OCI-LY7 (cell line): ENCODE results near the gene B3GNT8. TPM values are rescaled to one million over a fixed set of nuclear protein-coding genes. Genes with fewer than 3 reads are reported as not detected.

Experiments used
- BruUV-seq: library from RNA; stranded (reverse); fragments of 400-500 nt; replicated peaks from 2 replicates; lab custom pipeline; 2021; lab: Mats Ljungman, UMichigan
- CTCF ChIA-PET: fragments of 300-600 bp; sonication (Branson Sonifier 250); formaldehyde crosslinking; loops from one replicate; lab custom pipeline; 2022; ENCODE audit warnings: antibody characterized with exemption; ENCODE audit not compliant: unreplicated experiment; lab: Charles Lee
- POLR2A ChIA-PET: fragments of 300-600 bp; sonication (Branson Sonifier 250); formaldehyde crosslinking; loops from one replicate; lab custom pipeline; 2022; ENCODE audit warnings: antibody characterized with exemption; lab: Charles Lee
- DNase-seq: peaks from one replicate; pipeline ENCODE4 v3.0.0-alpha.2; 2015; ENCODE audit warnings: low spot score
- H2AFZ ChIP-seq: fragments of 200-600 bp; sonication (generic), shearing (Covaris generic); 2 replicates; pipeline ENCODE4 v1.6.1; 2014; ENCODE audit warnings: mild to moderate bottlenecking, antibody characterized with exemption, low read length, moderate library complexity
- H3K27ac ChIP-seq: fragments of 200-600 bp; sonication (generic); 2 replicates; pipeline ENCODE4 v1.5.1; 2014; ENCODE audit warnings: mixed run types, low read depth, mild to moderate bottlenecking, moderate library complexity, low read length, inconsistent platforms; ENCODE audit not compliant: poor library complexity, severe bottlenecking
- H3K36me3 ChIP-seq: fragments of 200-600 bp; sonication (generic); 2 replicates; pipeline ENCODE4 v1.6.1; 2014; ENCODE audit warnings: mild to moderate bottlenecking, antibody characterized with exemption, low read length, moderate library complexity, mixed read lengths; ENCODE audit not compliant: insufficient read depth
- H3K4me1 ChIP-seq: fragments of 200-600 bp; sonication (generic); 2 replicates; pipeline ENCODE4 v1.5.1; 2014; ENCODE audit warnings: mild to moderate bottlenecking, low read length; ENCODE audit not compliant: insufficient read depth, poor library complexity, severe bottlenecking
- H3K4me2 ChIP-seq: fragments of 200-600 bp; sonication (generic); 2 replicates; pipeline ENCODE4 v1.6.1; 2014; ENCODE audit warnings: mild to moderate bottlenecking, low read length
- H3K4me3 ChIP-seq: fragments of 200-600 bp; sonication (generic); 2 replicates; pipeline ENCODE4 v1.5.1; 2014; ENCODE audit warnings: mild to moderate bottlenecking, low read depth, low read length; ENCODE audit not compliant: poor library complexity, severe bottlenecking
- H3K79me2 ChIP-seq: fragments of 200-600 bp; sonication (generic); 2 replicates; pipeline ENCODE4 v1.6.1; 2016; ENCODE audit warnings: low read depth, mild to moderate bottlenecking, low read length, moderate library complexity, mixed read lengths; ENCODE audit not compliant: insufficient read depth
- H3K9me2 ChIP-seq: fragments of 200-600 bp; sonication (generic); 2 replicates; pipeline ENCODE4 v1.6.1; 2016; ENCODE audit warnings: mild to moderate bottlenecking, low read length, mixed read lengths; ENCODE audit not compliant: insufficient read depth
- H3K9me3 ChIP-seq: fragments of 200-600 bp; sonication (generic); 2 replicates; pipeline ENCODE4 v1.6.1; 2014; ENCODE audit warnings: mild to moderate bottlenecking, mixed run types, low read length, mixed read lengths
- H4K20me1 ChIP-seq: fragments of 200-600 bp; sonication (generic); 2 replicates; pipeline ENCODE4 v1.6.1; 2014; ENCODE audit warnings: mild to moderate bottlenecking, antibody characterized with exemption, low read length, moderate library complexity, mixed read lengths; ENCODE audit not compliant: insufficient read depth
- EZH2phosphoT487 ChIP-seq: fragments of 200-600 bp; sonication (generic); IDR thresholded peaks from 2 replicates; pipeline ENCODE4 v1.6.1; 2018; ENCODE audit warnings: low read depth, borderline replicate concordance, mild to moderate bottlenecking, mixed run types, antibody characterized with exemption, low read length, moderate library complexity, mixed read lengths
- intact Hi-C: fragments of 100-400 bp; cut with micrococcal nuclease; formaldehyde crosslinking; loops from one replicate; pipeline ENCODE4 v1.10.0; 2022; ENCODE audit not compliant: unreplicated experiment
- total RNA-seq, 2 experiments: library from RNA; depleted of rRNA in 1 of 2; stranded (reverse); fragments of >200 nt in 1 of 2; shearing (Covaris generic) in 1 of 2; gene quantifications; 2 replicates each; pipeline ENCODE4 v1.2.3, GENCODE V29; 2014 to 2022
- TF ChIP-seq, protein P1 (sequence below): fragments of 200-600 bp; sonication (generic); conservative IDR thresholded peaks from 2 replicates; pipeline ENCODE4 v1.5.1; 2014; ENCODE audit warnings: mild to moderate bottlenecking, antibody characterized with exemption, low read length, moderate library complexity, mixed read lengths

Gene B3GNT8
- total RNA-seq, 2 experiments from 2014 or later, result 0.40 to 0.47 TPM

DNA sequence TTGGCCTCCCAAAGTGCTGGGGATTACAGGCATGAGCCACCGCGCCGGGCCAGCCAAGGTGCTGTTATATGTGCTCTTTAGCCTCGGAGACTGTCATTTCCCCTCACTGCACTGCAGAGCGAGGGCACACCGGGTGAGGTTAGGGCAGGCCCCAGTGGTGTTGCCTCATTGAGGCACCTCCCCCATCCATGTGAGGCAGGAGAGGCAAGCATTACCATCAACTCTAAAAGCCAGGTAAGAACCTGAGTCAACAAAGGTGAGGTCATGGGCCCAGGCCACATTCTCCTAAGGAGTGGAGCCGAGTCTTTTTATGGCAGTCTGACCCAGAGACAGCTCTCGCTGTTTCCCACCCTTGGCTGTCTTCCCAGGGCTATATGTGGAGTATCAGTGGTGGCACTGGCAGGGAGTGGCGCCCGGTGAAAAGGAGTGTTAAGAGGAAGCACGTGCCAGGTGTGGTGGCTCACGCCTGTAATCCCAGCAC lies 10.9 kb downstream of the B3GNT8 start:
- intact Hi-C loops, result no loop called here
- no peak overlapping the region for H3K27ac ChIP-seq
- ChIA-PET CTCF (no interaction called here), POLR2A (no interaction called here)
- no peak overlapping the region for H2AFZ ChIP-seq
- no peak overlapping the region for H3K4me3 ChIP-seq
- H3K4me1 ChIP-seq, result no peaks in the 10 kb centered on the region
- no peak for DNase-seq
- H4K20me1 ChIP-seq, result no peaks in the 10 kb centered on the region
- H3K79me2 ChIP-seq, result no peaks in the 10 kb centered on the region
- TF ChIP-seq EZH2phosphoT487, result no peak
- TF ChIP-seq, protein P1, sequence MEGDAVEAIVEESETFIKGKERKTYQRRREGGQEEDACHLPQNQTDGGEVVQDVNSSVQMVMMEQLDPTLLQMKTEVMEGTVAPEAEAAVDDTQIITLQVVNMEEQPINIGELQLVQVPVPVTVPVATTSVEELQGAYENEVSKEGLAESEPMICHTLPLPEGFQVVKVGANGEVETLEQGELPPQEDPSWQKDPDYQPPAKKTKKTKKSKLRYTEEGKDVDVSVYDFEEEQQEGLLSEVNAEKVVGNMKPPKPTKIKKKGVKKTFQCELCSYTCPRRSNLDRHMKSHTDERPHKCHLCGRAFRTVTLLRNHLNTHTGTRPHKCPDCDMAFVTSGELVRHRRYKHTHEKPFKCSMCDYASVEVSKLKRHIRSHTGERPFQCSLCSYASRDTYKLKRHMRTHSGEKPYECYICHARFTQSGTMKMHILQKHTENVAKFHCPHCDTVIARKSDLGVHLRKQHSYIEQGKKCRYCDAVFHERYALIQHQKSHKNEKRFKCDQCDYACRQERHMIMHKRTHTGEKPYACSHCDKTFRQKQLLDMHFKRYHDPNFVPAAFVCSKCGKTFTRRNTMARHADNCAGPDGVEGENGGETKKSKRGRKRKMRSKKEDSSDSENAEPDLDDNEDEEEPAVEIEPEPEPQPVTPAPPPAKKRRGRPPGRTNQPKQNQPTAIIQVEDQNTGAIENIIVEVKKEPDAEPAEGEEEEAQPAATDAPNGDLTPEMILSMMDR, result no peak
- BruUV-seq, result no TSS peak
- peaks cover 23% of the 10 kb centered on the region for H3K36me3 ChIP-seq
- no peaks in the 10 kb centered on the region for H3K9me2 ChIP-seq
- no peaks in the 10 kb centered on the region for H3K9me3 ChIP-seq
- no peak overlapping the region for H3K4me2 ChIP-seq

DNA sequence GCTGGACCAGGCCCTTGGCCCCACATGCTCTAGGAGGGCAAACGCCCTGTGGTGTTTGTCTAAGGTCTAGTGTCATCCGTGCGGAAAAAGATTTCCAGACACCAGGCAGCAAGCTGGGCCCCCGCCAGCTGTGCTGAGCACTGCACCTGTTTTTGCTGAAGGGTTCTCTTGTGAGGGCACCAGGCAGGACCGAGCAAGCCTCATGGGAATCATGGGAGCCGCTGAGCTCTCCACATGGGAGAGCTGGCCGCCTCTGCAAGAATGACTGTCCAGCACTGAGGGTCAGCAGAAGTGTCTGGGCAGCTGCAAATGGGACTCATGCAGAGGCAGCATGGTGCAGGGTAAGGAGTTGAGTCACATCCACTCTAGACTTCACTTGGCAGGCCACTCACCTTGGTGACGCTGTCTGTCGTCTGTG lies 12.0 kb downstream of the B3GNT8 start:
- ChIA-PET POLR2A (no interaction called here), CTCF (no interaction called here)
- no peaks in the 10 kb centered on the region for H4K20me1 ChIP-seq
- no peak overlapping the region for H3K4me2 ChIP-seq
- no peaks in the 10 kb centered on the region for H3K4me1 ChIP-seq
- H3K36me3 ChIP-seq, result peaks cover 20% of the 10 kb centered on the region
- no peaks in the 10 kb centered on the region for H3K9me2 ChIP-seq
- H3K4me3 ChIP-seq, result no peak overlapping the region
- no TSS peak for BruUV-seq
- TF ChIP-seq, protein P1, result no peak
- no peak for TF ChIP-seq EZH2phosphoT487
- no peaks in the 10 kb centered on the region for H3K9me3 ChIP-seq
- intact Hi-C loops, result no loop called here
- DNase-seq, result no peak
- H2AFZ ChIP-seq, result no peak overlapping the region
- H3K79me2 ChIP-seq, result no peaks in the 10 kb centered on the region
- H3K27ac ChIP-seq, result no peak overlapping the region

DNA sequence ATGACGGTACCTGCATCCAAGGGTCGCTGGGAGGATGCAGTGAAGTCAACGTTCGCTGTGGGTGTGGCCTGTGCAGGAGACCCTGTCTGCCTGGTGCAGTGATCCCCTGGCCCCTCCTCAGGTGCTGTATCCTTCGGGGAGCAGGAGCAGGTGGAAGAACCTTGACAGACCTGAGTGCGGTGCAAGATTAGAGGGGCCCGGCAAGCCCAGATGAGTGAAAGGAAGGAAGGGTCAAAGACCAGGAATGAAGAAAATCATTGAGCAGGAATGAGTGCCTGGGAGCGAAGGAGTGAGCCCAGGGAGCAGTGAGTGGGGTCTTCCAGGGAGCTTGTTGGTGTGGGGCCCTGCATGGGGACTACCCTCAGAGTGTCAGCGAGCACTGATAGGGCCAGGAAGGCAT lies 12.7 kb downstream of the B3GNT8 start:
- no peaks in the 10 kb centered on the region for H3K9me3 ChIP-seq

More for the DNA sequence above, 12.7 kb downstream of the B3GNT8 start:
- no peak for DNase-seq
- intact Hi-C loops, result no loop called here
- Histone ChIP-seq H3K27ac (no peak overlapping the region), H4K20me1 (no peaks in the 10 kb centered on the region), H3K4me1 (peaks cover 7% of the 10 kb centered on the region), H3K4me2 (no peak overlapping the region), H3K4me3 (no peak overlapping the region), H3K9me2 (no peaks in the 10 kb centered on the region), H3K79me2 (no peaks in the 10 kb centered on the region), H3K36me3 (peaks cover 14% of the 10 kb centered on the region), H2AFZ (no peak overlapping the region)
- BruUV-seq, result no TSS peak
- TF ChIP-seq EZH2phosphoT487, result no peak
- TF ChIP-seq, protein P1, result no peak
- ChIA-PET POLR2A (no interaction called here), CTCF (no interaction called here)
